GM11168 (cell line): ENCODE results near the gene OR2T4.

ENCODE experiments used
- in situ Hi-C: fragments of 300-500 bp; cut with MboI; formaldehyde crosslinking; loops from one replicate; pipeline ENCODE4 v1.12.0; 2022; ENCODE audit warnings: low sequenced_read_pairs; ENCODE audit not compliant: unreplicated experiment

The OR2T4 gene, protein sequence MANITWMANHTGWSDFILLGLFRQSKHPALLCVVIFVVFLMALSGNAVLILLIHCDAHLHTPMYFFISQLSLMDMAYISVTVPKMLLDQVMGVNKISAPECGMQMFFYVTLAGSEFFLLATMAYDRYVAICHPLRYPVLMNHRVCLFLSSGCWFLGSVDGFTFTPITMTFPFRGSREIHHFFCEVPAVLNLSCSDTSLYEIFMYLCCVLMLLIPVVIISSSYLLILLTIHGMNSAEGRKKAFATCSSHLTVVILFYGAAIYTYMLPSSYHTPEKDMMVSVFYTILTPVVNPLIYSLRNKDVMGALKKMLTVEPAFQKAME

DNA sequence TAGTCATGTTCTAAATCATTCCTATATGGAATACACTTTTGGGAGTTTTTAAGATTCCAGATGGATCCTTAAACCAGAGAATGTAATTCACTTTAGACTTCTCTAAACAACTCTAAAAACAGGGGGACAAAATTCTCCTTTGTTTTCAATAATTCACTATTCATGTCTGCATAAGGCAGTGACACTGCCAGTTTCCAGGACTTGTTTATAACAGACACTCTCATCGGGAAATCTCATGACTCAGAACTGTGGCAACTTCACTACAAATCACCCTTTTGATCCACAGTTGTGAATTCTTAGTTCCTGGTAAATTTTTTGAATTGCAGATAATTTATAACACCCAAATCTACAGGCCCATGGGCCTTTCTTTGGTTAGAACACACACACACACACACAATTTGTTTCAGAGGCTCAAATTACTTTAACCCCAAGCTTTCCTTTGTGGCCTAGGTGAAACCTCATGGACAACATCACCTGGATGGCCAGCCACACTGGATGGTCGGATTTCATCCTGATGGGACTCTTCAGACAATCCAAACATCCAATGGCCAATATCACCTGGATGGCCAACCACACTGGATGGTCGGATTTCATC, at the start of gene OR2T4:
Gene OR2T4 (plus strand): TSS at position 545 of the 595 bp plus-strand sequence. CDS start 0 bp downstream, at position 545.
- in situ Hi-C loops: no loop called here

- in situ Hi-C loops: no loop called here
Measured at GRCh38 chr1:248316796-248317195, 44.7 kb upstream of the OR2T4 start.

- in situ Hi-C loops: no loop called here
Measured at GRCh38 chr1:248324468-248324867, 37.0 kb upstream of the OR2T4 start, which contains the start of gene OR2M7. Gene OR2M7, minus strand, starts transcription at chr1:248324568. Its CDS starts 0 bp downstream, at chr1:248324568.

DNA sequence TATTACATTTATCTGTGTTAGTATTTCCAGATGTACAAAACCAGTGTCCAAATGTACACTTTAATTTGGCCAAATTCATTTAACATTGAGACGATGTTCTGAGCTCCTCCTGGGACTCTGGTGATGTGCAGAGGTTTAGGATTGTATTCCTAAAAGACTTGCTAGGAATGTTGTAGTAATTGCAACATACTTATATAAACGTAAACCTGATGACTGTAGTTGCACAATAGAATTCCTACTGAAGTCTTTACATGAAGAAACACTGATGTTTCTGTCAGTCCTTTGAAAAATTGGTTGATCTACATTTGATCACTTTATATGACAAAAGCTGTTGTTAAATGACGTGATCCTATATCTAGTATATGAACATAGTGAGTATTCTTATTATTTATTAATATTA, 18.0 kb upstream of the OR2T4 start:
- in situ Hi-C loops: no loop called here

DNA sequence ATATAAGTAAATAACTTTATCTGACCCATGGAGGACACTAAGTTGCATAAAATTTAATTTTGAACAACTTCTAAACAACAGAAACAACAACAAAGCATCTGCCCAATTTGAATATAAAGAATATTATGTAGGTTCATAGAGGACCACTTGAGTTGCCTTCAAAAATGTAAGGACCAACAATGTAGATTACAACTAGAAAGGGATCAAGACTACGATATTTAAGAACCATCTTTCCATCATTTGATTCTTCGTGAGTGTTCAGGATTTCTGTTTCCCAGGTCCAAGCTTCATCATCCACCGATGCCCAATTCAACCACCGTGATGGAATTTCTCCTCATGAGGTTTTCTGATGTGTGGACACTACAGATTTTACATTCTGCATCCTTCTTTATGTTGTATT, 13.0 kb upstream of the OR2T4 start, which contains the start of gene OR14C36:
Gene OR14C36 (plus strand): TSS at position 301 of the 400 bp plus-strand sequence. CDS start 0 bp downstream, at position 301.
- in situ Hi-C loops: no loop called here

DNA sequence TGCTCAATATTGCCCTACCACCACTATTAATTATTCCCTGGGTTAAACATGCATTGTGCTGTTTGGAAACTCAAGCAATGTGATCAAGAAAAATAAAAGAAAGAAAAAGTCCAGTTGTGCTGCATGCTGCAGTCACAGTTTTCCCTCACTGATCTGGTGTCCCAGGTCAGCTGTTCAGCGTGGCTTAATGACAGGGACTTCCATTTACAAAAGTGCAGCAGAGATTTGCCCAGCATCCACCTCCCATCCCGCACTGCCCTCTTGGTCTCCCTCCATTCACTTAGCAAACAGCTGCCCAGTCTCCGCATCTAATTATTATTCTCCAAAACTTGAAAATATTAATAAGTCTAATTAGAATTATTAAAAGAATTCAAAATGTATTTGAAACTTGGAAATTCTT, 2.0 kb upstream of the OR2T4 start:
- in situ Hi-C loops: no loop called here

DNA sequence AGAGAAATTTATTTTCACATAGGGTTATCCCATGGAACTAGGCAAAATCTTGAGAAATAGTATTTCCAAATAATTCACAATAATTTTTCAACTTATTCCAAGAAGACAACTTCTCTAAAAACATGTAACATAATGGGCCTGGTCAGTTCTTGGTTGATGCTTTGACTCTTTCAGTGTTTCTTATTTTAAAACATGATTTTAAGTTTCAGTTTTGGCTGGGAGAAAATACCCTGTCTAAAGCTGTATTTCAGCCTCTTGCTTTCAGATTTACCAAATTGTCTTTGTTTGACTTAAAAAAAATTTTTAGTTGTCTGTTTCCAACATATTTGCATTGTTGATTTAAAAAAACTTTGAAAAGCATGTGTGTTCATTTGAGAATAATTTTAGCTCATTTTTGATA, 5.1 kb downstream of the OR2T4 start:
- in situ Hi-C loops: no loop called here

DNA sequence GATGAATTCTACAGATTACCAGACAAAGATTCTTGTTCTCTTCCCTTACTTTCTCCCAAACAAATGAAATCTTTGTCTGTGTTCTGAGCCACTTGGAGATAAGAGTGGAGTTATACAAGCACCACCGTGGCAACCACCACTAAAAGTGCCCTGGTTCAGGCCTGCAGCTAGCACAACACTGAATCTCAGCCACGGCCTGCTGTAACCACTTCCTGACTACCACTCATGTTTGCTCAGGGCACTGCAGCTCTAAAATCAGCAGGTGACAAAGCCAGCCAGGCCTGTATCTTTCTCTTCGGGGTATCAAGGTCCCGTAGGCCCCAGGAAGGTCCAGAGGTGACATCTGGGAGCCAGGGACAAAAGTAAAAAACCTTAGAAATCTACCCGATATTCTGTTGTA, 10.9 kb downstream of the OR2T4 start:
- in situ Hi-C loops: no loop called here

GRCh38 chr1:248373761-248374160, 12.3 kb downstream of the OR2T4 start:
- in situ Hi-C loops: no loop called here

DNA sequence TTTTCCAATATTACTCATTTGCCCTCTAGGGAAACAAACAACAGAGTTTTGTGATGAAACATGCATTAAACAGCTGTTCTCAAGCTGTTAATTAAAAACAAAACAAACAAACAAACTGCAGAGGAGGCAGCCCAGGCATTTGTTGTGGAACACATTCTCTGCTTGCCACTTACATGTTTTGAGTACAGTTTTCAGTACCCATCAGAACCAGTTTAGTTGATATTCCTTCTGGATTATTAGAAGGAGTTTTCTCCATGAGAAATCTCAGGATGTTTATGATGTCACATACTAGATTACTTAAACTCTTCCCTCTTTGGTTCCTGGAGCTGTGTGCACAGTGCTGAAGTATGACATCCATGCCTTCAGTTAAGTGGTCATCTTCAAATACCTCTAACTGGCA, 14.0 kb downstream of the OR2T4 start, which contains the start of gene OR2T6:
Gene OR2T6 (plus strand): TSS at position 301 of the 400 bp plus-strand sequence. CDS start 11,863 bp downstream, outside the sequence.
- in situ Hi-C loops: no loop called here

GRCh38 chr1:248376916-248377315, 15.5 kb downstream of the OR2T4 start:
- in situ Hi-C loops: no loop called here

- in situ Hi-C loops: no loop called here
Measured at GRCh38 chr1:248380854-248381253, 19.4 kb downstream of the OR2T4 start.

GRCh38 chr1:248388426-248388825, 27.0 kb downstream of the OR2T4 start:
- in situ Hi-C loops: no loop called here

GRCh38 chr1:248393050-248393449, 31.6 kb downstream of the OR2T4 start:
- in situ Hi-C loops: no loop called here

GRCh38 chr1:248402748-248403147, 41.3 kb downstream of the OR2T4 start, which contains the start of gene OR2T1:
Gene OR2T1, plus strand, starts transcription at chr1:248403048. Its CDS starts 3,100 bp downstream, at chr1:248406148.
- in situ Hi-C loops: no loop called here

GRCh38 chr1:248404024-248404423, 42.6 kb downstream of the OR2T4 start:
- in situ Hi-C loops: no loop called here

DNA sequence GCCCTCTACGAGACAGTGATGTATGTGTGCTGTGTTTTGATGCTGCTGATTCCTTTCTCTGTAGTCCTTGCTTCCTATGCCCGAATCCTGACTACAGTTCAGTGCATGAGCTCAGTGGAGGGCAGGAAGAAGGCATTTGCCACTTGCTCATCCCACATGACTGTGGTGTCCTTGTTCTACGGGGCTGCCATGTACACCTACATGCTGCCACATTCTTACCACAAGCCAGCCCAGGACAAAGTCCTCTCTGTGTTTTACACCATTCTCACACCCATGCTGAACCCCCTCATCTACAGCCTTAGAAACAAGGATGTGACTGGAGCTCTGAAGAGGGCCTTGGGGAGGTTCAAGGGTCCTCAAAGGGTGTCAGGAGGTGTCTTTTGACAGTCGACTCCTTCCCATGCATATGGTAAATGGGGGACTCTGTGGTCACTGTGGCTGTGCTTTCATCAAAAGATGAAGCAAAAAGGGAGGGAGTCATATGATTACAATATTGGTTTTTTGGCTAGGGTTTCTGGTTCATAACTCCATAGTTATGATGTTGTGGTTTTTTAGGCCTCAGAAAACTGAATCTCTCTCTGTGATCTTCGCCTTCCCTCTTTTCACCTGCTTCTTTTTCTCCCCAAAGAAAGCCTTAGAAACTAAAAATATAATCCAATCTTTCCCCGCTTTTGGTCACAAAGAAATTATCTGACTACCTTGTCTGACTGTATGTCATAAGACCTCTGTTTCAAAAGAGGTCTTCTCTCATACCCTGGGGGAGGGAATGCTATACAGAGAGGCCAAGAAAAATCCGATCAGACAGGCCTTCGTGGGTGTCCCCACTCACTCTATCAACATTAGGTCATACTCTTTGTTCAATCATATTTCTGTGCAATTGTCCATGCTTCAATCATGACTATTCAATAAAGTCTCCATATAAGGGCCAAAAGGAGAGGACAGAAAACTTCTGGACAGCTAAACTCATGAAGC, 45.5 kb downstream of the OR2T4 start:
- in situ Hi-C loops: no loop called here
